GM21528 (cell line): ENCODE measurements around the gene SGCA.

Source experiments
- ATAC-seq: cut with Tn5 transposase; IDR thresholded peaks from one replicate; pipeline ENCODE4 v1.9.1; 2021; ENCODE audit warnings: mild to moderate bottlenecking, moderate library complexity; ENCODE audit not compliant: unreplicated experiment, low FRiP score

SGCA gene

DNA sequence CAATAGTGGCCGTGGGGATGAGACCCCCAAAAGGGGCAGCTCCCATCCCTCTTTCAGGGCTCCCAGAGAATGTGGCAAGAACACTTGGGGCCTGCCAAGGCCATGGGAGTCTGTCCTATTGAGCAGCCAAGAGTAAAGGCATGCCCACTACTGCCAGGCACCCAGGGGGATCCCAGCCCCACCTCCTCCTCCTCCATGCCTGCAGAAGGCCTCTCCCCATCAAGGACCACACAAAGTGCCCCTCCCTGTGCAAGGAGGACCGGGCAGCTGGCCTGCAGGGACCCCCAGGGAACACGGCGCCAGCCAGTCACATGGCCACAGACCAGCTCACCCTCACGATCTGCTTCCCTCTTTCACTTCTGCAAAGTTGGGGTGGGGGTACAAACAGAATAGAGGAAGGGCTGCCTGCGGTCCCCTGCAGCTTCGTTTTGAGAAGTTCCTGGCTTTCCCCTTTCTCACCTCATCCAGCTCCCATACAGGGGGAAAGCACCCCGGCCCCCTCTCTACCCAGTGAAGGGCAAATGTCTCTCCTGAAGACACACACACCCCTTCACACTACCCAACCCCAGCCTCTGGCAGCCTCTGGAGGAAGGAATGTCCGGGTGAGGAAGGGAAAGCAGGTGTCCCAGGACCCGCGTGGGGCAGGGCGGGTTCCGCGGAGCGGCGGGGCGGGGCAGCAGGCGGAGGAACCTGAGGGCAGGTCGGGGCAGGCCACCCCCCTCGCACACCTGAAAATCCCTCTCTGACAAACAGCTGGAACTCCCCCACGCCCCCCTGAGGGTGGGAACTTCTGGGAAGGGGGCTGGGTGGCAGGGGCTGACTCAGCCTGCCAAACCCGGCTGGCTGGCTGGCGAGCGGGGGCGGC is 17.3 kb upstream of the SGCA start:
- ATAC-seq: peak; percentile 26

DNA sequence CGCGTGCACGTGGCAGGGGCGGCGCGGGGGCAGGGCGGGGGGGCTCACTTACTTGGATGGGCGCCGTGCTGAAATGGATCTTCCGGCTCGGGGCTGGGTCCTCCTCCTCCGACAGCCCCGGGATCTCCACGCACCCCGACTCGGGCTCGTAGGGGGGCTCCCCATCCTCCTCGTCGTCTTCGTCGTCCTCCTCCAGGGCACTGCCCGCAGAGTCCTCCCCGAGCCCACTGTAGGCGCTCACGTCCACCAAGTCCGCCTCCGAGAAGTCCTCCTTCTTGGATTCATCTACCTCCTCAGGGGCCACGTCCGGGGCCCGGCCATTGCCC is 16.8 kb upstream of the SGCA start:
- ATAC-seq: no peak

DNA sequence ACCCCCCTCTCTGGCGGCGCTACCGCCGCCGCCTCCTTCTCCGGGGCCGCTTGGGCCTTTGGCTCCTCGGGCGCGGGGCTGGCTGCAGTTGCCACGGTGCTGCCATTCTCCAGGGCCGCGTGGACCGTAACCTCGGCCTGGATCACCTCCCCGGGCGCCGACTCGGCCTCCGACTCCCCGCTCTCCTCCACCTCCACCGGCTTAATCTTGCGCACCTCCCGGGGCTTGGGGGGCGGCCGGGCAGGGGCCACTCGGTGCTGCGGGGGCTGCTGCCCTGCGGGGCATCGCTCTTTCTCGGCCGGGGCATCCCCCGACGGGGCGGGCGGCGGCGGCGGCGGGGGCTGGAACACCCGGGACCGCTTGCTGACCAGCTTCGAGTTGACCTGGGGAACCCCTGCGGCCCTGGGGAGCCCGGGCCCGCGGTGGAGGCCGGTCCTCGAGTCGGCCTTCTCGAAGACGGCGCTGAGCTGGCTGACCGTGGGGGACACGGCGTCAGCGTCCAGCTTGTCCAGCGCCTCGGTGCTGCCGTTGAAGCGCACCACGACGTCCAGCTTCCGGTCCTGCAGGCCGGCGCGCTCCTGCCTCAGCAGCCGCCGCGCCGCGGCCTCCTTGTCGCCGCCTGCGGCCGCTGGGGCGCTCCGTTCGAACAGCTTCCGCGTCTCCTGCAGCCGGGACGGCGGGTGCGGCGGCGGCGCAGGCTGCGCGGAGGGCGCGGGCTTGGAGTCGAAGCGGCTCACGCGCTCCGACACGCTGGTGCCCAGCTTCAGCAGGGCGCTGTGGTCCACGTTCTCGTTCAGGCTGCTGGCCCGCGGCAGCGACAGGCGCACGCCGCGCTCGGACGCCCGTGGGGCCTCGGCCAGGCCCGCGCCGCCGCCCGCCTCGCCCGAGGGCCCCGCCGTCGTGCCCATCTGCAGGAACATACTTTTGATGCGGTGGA is 16.1 kb upstream of the SGCA start:
- ATAC-seq: no peak

DNA sequence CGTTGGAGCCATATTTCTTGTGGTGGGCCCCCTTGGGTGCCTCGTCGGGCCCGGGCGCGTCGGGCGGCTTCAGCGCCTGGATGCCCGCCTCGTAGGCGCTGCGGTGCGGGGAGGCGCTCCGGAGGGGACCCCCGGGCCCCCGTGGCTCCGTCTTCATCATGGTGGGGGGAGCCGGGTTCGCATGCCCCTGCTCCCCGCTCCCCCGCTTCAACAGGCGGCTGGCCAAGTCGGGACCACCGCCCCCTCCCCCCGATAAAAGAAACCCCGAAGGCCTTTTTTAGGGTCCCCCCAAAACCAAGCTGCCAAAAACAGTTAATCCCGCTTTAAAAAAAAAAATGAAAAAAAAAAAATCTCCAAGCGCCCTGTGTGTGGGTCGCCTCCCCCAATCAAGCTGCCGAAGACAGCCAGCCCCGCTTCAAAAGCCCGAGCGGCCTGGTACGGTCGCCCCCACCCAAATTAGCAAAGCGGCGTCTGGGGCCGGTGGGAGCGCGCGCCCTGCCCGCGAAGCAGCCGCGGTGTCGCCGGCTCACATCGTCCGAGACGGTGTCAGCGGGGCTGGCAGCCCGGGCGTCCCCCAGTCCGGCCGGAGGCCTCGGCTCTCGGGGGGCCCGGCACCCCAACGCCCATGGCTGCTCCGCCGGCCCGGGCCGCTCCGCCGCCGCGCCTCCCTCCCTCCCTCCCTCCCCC is 15.3 kb upstream of the SGCA start, which contains the start of gene PPP1R9B:
Gene PPP1R9B, minus strand, starts transcription at position 324 of the 687 bp plus-strand sequence. Its CDS starts 164 bp downstream, at position 160.
- no peak for ATAC-seq

DNA sequence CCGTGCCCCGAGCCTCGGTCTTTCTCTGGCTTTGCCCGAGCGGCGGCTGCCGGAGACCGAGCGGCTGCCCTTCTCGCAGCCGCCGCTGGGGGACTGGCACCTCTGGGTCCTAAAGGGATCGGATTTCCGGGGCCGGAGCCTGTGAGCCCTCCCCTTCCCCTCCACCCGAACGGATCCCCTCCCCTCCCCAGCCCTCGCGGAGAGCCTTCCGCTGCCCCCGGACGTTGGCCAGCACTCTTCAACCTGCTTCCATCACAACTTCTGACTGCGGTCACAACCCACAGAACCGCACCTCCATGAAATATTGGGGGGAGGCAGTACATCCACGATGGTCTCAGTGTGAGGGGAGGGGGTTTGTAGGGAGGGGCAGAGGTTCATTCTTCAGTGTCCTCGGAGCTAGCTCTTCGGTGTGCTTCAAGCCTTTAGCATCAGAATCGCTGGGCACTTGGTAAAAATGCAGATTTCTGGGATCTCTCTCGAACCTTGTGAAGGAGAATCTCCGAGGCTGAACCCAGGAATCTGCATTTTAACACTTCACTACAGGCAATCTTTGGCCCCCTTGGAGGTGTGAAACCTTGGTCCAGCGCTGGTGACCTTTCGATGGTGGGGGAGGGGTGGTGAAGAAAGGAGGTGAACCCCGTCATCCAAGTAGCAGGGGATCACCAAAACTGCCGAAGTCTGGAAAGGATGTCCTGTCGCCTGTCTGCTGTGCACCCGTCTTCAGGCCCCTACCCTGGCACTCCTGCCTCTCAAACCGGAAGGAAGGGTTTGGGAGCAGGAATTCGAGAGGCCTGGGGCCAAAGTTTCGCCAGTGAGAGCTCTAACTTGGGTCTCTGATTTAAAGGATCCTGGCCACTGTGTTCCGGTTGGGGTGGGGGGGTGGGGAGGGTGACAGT is 14.5 kb upstream of the SGCA start:
- ATAC-seq: no peak

DNA sequence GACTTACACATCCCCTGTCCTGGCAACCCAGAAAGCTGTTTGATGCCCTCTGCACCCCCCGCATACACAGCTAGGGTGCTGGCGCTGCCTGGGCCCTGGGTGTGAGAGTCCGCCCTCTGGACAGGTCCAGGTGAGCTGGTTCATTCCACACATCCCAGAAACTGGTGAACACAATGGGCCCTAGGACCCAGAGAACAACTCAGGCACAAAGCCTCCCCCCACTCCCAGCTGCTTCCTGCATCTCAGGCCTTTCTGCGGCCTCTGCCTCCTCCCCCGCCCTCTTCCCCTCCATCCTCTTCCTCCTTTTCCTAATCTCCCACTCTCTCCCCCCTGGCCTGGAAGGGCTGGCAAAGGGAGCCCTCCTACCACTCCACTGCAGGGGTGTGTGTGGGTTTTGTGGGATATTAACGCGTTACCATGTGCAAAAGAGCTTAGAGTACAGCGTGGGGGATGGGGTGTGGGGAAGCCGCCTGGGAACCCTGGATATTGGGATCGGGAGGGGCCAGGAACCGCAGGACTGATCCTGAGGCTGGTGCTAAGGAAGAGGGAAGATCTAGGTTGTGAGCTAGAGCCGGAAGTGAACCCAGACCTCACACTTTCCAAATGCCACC is 13.8 kb upstream of the SGCA start:
- ATAC-seq: no peak

DNA sequence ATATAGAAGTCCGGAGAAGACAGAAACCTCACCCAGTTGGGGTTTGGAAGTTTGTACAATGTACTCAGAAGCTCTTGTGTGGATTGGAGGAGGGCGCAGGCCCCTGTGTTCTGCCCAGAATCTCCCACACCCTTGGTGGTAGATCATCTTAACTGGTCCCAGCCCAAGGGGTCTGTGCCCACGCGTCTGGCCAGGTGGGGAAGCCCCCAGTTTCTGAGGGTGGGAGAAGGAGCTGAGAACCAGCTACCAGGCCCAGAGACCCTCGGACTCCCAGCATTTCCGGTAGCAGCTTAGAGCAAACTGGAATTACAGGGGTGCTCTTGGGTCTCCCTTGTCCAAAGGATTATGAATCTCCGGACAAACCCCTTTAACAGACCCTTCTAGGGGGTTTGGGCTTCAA is 13.1 kb upstream of the SGCA start:
- ATAC-seq: no peak

DNA sequence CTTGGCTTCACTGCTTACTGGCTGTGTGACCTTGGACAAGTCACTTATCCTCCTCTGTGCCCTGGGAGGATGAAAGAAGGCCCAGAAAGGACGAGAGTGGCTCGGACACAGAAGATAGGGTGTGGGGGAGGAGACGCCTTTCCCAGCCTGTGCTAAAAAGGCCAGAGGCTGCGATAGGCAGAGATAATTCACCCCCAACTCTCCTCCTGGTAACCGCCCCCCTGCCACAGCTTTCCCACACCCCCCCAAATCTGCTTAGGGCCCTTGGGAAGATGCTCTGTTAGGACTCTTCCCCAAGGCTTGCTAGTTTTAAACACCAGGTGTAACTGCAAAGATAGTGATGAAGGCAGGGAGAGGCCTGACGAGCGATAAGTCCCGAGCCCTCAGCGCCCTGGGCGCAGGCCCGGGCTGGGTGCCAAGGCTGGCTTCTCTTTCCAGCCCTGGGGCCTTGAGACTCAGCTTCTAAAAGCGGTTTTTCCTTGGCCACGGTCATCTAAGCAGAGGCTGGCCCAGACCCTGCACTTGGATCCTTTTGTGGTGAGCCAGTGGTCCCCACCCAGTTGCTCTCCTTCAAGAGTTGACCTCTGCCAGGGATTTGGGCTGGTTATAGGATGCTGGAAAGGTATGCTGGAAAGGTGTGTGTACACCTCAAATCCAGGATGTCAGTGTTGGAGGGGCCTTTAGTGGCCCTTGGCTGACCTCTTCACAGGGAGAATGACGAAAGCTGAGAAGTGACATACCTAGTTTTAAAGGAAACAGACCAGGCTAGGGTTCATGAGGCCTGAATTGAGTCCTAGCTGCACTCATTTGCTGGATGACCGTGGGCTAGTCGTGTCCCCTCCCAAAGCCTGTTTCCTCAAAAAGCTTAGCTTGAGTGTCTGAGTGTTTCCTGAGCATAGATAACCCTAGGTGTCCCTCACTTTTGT is 11.9 kb upstream of the SGCA start:
- no peak for ATAC-seq

DNA sequence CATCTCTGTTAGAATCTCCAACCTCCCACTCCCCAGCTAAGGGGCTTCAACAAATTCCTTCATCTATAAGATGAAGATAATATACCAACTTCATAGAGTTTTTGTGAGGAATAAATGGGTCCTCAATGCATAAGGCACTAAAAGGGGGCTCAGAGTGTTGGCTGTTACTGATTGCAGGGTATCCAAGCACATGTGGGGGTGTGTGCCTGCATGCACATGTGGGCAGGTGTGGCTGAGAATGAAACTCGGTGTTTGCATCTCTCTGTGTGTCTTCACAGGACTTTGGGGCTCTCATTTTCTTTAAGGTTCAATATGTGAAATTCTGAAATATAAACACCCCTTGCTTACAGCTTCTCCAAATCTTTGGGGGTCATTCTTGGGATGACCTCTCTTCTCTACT is 11.2 kb upstream of the SGCA start:
- peak; percentile 33 for ATAC-seq

DNA sequence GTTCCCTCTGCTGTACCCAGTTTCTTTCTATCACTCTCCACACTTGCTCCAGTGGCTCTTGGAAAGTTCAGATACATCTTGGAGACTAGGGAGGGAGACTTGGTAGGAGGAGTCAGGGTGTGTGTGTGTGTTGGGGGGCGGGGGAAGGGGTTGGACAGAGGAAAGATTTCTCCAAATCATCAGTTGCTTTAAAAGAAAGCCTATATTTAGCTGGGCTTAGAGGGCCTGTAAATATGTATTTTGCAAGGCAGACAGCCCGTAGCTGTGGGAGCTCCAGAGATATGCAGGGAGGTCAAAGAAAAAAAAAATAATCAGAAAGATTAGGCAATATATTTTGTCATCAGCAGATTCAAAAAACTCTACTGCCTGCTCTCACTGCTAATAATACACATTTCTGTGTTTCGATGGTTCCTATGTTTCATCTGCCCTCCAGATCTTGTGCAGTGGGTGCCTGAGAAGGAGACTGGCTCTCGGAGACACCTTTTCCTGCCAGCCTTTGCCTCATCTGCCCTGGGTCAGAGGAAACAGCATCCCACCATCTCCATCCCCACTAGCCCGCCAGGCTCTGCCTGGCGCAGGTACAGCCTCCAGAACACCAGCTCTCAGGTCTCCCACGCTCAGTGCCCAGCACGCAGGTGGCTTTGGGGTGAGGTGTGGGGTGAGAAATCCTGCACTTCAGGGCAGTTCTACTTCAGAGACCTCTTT is 10.5 kb upstream of the SGCA start:
- ATAC-seq: no peak

DNA sequence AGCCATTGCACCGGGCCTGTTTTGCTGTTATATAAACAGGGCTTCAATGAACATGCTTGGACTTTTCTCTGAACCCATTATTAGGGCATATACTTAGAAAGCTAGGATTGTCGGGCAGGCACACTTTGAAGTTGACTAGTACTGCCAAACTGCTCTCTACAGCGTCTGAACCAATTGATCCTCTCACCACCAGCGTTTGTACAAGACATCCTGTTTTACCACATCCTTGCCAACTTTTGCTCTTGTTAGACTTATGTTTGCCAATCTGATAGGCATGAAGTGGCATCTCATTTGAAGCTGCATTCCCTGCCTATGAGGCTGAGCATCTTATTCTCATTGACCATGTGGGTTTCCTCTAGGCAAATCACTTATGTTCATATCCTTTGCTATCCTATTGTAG is 7.9 kb upstream of the SGCA start:
- no peak for ATAC-seq

DNA sequence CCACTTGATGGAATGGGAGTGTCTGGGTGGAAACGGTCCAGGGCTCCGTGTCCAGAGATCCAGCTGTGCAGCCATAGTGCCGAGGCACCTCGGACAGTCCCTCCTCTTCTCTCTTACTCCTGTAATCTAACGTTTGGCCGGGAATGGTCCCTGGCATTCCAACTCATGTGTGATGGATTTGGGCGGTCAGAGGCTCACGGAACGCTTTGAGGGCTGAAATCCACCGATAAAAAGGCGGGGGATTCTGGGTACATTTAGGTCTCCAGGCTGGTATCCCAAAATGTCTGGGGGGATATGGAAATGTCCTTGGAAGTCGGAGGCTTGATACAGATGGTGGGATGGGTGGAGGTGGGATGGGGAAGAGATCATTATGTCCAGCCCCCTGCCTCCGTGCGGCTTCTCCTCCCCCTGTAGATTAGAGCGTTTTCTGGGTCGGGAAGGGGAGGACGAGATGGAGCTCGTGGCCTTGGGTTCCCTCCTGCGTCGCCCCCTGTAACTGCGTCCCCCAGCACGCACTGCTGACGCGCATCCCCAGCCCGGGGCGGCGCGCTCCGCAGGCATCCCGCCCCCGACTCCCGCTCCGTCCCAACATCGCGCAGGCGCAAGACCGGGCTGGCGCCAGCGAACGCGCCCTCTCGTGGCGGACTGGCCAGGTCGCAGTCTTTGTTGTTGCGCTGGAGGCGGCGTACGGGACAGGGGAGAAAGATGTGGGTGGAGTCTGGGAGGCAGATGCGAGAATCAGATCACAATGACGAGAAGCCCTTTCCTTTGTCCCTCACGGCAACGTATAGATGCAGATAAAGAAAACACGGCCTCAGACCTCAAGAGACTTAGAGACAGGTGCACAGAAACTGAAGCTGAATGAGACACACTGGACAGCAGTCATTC is 4.5 kb upstream of the SGCA start:
- peak; percentile 86 for ATAC-seq

DNA sequence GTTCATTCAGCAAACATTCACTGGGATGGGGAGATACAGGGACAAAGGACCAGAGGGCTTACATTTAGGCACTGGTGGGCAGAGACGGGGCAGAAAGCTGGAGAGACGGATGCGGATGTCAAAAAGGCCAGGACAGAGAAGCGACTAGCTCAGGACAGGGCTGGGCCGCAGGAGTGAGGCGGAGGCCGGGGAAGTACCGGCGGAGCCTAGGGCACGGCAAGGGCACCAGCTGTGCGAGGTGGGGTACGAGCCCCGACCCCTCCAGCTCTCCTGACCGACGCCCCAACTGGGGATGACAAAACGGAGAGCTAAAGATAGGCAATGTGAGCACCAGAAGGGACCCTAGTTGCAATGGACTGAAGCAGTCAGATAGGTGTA is 3.9 kb upstream of the SGCA start:
- no peak for ATAC-seq

DNA sequence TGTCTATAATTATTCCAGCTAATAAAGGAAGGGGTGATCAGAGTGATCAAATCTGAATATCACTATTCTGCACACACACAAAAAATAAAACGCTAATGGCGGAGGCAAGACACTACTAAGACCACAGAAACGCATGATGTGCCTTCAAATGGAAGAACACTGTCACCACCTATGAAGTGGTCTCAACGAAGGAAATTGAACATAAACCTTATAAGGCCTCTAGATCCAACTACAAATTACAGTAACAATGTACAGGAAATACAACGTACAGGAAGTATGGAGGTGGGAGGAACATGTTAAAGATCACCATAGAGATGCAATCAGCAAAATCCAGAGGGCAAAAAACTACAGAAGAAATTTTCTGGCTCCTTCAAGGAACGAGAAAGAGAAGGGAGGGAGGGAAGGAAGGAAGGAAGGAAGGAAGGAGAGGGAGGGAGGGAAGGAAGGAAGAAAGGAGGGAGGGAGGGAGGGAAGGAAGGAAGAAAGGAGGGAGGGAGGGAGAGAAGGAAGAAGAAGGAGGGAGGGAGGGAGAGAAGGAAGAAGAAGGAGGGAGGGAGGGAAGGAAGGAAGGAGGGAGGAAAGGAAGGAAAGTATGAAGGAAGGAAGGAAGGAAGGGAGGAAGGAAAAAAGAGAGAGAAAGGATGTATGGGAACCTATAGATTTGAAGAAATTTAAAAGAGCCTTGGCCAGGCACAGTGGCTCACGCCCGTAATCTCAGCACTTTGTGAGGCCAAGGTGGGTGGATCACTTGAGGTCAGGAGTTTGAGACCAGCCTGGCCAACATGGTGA is 3.1 kb upstream of the SGCA start:
- no peak for ATAC-seq

DNA sequence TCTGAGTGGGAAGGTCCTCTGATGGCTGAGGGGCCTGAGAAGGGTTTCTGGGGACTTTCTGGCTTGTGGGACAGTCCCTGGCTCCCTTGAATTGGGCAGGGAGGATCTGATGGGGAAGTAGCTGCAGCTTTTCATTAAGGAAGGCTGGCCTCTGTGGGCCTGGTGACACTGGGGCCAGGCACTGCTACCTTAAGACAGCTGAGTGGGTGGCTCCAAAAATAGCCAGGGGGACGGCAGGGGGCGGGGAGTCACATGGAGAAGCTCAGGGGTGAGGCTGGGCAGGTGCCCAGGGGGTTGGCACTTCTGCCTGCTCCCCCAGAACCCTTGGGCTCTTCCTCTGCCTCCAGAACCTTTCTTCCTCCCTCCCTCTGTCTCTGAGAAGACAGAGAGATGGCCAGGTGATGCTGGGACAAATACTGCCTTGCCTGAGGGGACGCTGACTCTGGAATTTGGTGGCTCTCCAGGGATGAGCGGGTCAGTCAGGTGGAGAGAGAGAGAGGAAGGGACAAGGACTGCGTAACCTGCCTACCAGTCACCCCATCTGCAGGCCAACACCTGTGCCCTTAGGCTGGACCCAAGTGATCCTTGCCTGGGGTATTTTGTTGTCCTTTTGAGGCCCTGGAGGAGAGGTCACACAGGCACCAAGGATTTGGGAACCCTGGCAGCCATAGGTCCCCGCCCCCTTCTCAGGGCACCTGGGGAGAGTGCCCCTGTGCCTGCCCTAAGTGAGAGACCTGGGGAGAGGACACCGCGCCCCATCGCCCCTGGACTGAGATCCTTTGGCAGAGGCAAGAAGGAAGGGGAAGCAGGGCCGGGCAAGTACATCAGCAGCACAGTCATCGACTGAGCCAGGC is 1.7 kb upstream of the SGCA start:
- no peak for ATAC-seq

DNA sequence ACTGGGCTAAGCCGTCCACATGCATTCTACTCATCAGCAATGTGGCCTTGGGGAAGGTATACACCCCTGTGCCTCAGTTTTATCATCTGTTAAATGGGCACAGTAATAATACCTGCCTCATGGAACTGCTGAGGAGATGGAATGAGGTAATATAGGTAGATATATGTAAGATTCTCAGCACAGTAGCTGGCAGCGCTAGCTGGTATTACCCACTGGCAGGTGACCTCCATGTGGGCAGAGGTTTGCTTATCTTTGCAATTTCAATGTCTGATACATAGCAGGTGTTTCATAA is 1.2 kb upstream of the SGCA start:
- ATAC-seq: no peak
